Fibroblast of lung (primary cell): ENCODE data around the gene PPM1K.

Experiments
- CTCF ChIP-seq, 2 donors: IDR thresholded peaks in 1 of 2; conservative IDR thresholded peaks in 1 of 2; 1 replicate in 1 of 2; 2 replicates in 1 of 2; pipeline ENCODE4 v1.5.1; 2011 to 2012; ENCODE audit warnings: low read length in 2 of 2, control low read depth in 1 of 2, inconsistent platforms in 1 of 2, low read depth in 1 of 2, mild to moderate bottlenecking in 1 of 2
- EZH2 ChIP-seq: IDR thresholded peaks from 2 replicates; pipeline ENCODE4 v1.5.1; 2012; ENCODE audit warnings: low read length, control low read depth, mild to moderate bottlenecking; ENCODE audit errors: missing control alignments

- no peak for TF ChIP-seq CTCF (conservative IDR thresholded peaks at IDR 0.05 in 1 of 2, IDR thresholded peaks at IDR 0.05 in 1 of 2; ENCODE audit: low read depth in 1 of 2, low read length in 2 of 2)
- no peak for TF ChIP-seq EZH2
Observed at GRCh38 chr4:88297725-88298454, 13.5 kb upstream of the PPM1K start.
